ENCODE results near the gene INPP5D.
"Not testable (repeated sequence)": the region's sequence is repeated elsewhere in the genome, so short reads cannot be mapped to it uniquely, and the experiment has no call there.

The INPP5D gene

DNA sequence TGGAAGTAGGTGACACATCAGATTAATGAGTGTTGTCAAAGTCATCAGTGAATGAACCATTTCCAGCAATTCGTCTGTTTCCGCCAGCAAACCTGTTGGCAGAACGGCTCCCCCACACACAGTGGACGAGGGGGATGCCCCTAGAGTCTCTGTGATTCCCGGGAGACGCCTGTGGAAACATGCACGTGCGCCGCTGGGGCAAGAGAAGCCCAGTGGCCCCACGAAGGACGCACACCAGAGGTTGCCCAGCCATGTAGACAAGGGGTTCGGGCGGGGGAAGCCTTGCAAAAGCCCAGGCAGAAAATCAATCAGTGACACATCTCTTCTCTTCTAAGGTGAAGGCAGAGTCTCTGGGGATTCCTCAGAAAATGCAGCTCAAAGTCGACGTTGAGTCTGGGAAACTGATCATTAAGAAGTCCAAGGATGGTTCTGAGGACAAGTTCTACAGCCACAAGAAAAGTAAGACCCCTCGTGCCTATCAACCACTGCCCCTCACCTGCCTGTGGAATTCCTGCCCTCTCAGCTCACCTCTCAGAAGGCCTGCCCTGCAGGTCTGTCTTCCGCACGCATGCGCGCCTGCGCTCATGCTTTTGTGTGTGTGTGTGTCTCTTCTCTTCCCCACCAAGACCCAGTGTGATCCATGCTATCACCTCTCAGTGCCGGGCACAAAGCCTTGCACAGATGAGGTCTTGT is 87.1 kb downstream of the INPP5D start:
- no peak for DNase-seq

DNA sequence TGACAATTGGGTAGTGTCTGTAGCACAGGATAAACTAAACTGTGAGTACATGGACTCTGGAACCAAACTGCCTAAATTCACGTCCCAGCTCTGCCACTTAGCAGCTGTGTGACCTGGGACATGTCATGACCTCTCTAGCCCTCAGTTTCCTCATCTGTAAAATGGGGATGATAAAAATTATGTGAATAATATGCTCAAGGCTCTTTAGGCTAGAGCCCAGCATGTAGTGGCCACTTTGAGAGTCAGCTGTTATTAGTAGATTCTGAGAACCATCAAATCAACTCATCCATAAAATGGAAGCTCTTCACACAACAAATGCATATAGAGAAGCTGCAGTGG is 87.7 kb downstream of the INPP5D start:
- DNase-seq, result no peak

DNA sequence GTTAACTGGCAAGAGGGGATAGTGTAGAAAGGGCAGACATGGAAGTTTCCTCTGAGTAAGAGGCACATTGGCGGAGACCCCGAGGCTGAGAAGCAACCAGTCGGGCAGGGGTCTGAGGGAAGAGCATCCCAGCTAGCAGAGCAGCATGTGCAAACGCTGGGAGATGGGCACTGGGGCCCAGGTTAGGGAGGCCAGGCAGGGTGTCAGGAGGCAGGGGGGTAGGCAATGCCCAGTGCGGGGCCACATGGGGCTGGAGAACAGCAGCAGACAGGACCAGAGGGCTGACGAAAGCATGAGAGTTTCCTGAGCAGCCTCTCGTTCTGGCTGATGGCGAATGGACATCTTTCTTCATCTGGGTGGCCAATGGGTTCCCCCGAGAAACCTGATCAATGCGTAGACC is 88.2 kb downstream of the INPP5D start:
- no peak for DNase-seq

DNA sequence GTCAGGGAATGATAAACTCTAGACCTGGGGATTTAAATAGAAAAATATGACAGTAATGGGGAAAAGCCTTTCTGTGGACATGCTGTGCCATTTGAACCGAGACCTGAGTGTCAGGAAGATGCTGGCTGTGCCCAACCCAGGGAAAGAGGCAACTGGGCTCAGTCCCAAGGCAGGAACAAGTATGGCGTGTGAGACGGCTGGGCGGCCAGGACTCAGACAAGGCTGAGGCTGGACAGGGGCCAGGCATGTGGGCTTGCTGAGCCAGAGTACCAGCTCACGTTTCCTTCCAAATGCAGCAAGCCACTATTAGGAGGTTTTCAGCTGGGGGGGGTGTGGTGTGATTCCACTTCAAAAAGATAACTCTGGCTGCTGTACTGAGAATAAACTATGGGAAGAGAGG is 92.4 kb downstream of the INPP5D start:
- no peak for DNase-seq

DNA sequence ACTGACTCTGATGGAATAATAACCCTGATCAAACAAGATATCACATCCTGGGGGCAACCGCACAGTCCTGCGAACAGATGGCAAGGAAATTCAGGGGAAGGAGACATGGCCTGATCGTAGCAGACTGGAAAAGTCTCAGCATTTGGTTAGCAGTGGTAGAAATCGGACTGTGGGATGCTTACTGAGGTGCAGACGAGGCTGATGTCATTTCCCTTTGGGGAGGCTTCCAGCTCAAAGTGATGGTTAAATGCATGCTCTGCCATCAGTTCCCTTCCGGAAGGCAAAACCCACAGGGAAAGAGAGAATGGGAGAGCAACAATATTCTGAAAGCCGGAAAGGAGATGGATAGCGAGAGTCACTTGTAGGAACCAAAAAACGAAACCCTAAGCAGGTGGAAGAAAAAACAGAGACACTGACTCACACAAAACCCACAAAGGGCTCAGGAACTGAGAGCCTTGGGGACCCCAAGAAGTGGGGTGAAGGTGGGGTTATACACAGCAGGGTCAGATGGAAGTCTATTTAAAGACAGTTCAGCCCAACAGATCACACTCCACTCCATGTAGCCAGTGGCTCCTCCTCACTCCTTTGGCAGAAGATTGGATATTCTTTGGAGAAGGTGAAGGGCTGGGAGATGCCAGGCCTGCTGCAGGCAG is 93.1 kb downstream of the INPP5D start:
- DNase-seq, result no peak

DNA sequence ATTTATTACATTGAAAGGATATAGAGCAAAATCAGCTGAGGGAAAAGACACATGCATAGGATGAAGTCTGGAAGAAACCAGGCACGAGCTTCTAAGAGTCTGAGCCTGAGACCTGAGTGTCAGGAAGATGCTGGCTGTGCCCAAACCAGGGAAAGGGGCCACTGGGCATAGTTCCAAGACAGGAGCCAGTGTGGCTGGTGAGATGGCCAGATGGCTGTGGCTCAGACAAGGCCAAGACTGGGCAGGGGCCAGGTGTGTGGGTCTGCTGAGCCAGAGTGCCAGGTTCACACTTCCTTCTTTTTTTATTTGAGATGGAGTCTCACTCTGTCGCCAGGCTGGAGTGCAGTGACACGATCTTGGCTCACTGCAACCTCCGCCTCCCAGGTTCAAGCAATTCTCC is 95.9 kb downstream of the INPP5D start:
- DNase-seq, result no peak

DNA sequence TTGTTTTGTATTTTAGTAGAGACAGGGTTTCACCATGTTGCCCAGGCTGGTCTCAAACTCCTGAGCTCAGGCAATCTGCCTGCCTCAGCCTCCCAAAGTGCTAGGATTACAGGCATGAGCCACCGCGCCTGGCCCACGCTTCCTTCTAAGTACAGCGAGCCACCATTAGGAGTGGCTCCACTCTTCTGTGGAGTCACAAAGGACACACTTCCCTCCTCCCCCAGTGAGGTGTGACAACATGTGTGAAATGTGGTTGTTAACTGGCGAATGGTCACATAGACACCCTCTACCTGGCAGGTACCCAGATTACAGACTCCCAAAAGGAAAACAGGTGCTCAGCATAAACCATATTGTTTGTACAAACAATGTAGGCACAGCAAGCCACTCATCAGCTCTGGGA is 96.3 kb downstream of the INPP5D start:
- DNase-seq, result not testable (repeated sequence)

DNA sequence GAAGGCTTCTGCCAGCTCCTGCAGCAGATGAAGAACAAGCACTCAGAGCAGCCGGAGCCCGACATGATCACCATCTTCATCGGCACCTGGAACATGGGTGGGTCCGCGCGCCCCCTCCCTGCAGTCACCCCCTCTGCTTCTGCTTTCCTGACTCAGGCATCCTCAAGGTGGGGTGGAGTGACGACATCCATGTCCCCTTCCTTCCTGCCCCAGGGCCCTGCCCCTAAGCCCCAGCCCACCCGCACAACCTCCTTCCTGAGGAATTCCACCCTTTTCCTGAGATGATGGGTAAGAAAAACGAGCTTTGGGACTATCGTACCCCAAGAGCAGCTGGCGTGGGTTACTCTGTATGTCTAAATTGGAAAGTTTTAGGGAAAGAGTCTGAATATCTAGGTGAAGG is 101.6 kb downstream of the INPP5D start:
- no peak for DNase-seq

DNA sequence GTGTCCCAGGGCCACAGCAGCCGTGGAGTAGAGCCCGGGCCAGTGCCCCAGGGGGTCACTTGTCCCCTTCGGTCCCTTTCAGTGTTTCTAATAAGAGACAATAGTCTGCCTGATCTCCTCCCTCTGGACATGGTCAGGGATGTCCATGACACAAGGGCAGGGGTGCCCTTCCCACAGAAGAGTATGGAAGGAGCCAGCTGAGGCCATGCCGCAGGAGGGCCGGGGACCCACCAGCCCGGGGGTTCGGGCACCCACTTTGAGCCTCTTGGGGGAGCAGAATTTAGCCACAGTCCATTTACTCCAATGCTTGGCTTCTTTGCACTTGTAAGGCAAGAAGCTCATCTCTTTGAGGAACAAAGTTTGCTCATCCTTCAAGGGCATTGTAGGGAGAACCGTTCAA is 102.6 kb downstream of the INPP5D start:
- no peak for DNase-seq

DNA sequence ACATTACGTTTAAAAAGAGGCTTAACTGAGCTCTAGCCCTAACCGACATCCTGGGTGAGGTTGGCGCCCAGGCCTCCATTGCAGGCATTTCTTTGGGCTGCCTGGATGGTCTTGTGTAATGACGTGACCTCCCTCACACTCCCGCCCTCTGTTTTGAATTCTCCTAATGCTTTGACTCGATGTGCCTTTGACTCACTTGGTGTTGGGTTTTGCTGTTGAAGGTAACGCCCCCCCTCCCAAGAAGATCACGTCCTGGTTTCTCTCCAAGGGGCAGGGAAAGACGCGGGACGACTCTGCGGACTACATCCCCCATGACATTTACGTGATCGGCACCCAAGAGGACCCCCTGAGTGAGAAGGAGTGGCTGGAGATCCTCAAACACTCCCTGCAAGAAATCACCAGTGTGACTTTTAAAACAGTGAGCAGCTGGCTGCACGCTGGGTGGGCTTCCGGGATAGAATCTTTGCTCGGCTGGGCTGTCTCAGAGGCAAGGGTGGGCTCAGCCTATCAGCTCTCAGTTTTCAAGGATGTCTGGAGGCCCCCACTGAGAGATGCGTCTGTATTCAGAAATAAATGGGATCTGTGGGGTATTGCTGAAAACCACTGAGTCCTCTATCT is 103.5 kb downstream of the INPP5D start:
- no peak for DNase-seq

DNA sequence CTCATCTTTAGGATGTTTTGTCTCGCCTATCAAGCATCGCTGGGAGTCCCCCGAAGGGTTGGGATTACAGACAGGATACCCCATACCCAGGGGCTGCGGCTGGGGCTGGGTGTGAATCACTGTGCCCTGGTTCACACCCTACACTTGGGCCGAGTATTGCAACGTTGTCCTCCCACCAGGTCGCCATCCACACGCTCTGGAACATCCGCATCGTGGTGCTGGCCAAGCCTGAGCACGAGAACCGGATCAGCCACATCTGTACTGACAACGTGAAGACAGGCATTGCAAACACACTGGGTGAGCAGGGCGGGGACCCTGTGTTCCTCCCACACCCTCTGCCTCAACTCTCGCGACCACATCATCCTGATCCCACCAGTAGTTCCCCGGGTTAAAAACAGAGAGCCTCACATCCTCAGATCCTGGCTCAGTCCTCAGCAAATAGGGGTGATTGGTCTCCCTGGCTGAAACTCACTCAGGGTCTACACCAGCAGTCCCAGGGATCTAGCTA is 104.0 kb downstream of the INPP5D start:
- no peak for DNase-seq

DNA sequence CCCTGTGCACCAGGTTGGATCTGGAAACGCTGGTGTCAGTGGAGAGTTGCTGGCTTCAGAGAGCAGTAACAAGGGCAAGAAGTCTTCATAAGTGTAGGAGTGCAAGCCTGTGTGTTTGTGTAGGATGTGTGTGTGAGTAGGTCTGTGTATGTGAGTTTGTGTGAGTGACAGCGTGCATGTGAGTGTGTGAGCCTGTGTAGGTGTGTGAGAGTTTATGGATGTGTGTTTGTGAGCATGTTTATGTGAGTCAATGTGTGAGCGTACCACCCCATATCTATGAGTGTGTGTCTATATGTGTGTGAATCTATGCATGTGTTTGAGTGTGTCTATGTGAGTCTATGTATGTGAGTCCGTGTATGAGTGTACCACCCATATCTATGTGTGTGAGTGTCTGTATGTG is 104.8 kb downstream of the INPP5D start:
- DNase-seq, result no peak

DNA sequence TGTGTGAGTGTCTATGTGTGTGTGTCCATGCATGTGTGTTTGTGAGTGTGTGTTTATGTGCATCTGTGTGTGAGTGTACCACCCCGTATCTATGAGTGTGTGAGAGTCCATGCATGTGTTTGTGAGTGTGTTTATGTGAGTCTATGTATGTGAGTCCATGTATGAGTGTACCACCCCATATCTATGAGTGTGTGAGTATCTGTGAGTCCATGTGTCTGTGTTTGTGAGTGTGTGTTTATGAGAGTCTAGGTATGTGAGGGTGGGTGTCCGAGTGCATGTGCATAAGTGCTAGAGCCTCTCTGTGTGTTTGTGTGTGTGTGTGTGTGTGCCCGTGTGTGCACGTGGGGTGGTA is 105.4 kb downstream of the INPP5D start:
- no peak for DNase-seq

DNA sequence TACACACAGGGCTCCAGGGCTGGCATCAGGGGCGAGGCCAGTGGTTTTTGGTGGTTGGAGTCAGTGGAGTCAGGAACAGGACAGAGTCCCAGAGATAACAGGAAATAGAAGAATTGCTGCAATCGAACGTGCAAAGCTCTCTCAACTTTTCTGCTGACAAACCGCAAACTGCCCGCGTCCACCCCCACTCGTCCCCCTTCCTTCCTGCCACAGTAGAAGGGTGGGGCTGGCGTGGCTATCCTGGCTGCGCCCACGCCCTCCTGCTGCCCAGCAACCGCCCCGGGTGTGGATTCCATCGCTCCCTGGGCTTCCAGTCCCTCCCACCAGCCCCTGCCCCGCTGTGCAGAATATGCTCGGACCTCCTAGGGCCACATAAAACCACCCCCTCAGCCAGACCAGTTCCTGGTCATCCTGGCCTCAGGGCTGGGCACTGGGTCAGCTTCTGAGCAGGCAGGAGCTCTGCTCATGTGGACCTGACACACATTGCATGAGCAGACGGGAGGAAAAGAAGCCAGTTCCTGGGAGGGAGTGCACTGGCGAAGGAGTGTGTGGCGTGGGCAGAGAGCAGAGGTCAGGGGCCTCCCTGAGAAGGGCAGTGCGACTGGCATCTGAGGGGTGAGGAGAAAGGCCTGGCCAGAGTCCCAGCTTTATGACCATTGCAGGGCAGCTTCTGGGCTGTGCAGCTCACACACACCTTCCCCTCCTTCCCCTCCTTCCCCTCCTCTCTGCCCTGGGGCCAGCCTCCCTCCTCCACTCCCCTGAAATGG is 105.9 kb downstream of the INPP5D start:
- no peak for DNase-seq

DNA sequence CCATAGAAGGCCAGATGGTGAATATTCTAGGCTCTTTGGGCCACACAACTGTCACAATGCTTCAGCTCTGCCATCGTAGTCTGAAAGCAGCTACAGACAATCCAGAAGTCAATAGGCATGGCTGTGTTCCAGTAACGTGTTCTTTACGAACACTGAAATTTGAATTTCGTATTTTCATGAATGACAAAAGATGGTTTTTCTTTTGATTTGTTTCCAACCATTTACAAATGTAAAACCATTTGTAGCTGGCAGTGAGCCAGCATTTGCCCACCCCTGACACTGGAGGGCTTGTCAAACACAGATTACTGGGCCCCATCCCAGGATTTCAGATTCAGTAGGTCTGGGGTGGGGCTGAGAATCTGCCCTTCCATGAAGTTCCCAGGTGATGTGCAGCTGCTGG is 108.3 kb downstream of the INPP5D start:
- DNase-seq, result no peak

DNA sequence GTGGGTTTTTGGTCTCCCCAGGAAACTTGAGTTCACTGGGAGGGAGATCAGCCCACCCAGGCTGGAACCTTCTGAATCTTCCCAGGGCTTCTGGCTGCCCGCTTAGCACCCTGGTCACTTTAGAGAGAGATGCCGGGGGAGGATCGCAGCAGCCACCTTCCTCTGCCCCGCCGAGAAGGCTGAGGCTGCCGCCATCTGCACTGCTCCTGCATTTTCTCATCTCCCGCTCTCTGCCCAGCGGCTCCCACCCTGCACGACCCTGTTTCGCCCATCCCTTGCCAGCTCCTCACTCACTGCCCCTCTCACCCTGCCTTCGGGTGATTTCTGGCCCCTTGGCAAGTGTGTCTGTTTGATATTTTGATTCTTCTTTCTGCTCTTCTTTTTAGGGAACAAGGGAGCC is 108.8 kb downstream of the INPP5D start:
- DNase-seq, result no peak

DNA sequence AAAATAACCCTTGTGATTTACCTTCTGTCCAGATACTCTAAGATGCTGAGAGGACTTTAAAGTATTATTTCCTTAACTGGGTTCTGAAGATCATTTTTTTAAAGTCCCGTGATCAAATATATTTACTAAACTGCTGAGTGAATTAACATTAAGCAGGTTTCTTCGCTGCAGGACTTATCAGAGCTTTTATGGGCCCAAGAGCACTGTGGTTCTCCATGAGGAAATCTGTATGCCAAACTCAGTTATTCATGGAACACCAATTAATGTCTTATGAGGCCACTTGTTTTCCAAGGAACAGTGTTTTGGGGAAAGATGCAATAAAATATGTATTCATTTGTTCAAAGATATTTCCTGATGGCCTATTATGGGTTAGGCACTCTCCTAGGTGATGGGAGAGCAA is 111.2 kb downstream of the INPP5D start:
- no peak for DNase-seq

DNA sequence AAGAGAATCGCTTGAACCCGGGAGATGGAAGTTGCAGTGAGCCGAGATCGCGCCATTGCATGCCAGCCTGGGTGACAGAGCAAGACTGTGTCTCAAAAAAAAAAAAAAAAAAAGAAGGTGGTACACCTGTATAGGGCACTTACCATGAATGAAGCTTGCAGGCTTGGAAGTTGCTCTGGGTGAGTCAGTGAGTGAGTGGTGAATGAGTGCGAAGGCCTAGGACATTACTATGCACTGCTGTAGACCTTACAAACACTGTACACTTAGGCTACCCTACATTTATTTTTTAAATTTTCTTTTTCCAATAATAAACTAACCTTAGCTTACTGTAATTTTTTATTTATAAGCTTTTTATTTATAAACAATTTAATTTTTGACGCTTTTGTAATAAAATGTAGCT is 113.0 kb downstream of the INPP5D start:
- DNase-seq, result no peak

DNA sequence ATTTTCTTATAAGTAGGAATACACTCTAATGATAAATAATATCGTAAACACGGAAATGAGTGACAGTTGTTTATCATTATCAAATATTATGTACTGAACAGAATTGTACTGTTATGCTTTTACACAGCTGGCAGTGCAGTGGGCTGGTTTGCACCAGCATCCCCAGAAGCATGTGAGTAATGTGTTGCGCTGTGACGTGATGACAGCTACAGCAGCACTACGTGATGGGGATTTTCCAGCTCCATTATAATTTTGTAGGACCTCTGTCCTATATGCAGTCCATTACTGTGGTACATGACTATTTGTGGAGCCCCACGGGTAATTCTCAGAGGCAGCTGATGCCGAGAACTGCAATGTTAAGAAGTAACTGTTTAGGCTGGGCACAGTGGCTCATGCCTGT is 114.0 kb downstream of the INPP5D start:
- no peak for DNase-seq

DNA sequence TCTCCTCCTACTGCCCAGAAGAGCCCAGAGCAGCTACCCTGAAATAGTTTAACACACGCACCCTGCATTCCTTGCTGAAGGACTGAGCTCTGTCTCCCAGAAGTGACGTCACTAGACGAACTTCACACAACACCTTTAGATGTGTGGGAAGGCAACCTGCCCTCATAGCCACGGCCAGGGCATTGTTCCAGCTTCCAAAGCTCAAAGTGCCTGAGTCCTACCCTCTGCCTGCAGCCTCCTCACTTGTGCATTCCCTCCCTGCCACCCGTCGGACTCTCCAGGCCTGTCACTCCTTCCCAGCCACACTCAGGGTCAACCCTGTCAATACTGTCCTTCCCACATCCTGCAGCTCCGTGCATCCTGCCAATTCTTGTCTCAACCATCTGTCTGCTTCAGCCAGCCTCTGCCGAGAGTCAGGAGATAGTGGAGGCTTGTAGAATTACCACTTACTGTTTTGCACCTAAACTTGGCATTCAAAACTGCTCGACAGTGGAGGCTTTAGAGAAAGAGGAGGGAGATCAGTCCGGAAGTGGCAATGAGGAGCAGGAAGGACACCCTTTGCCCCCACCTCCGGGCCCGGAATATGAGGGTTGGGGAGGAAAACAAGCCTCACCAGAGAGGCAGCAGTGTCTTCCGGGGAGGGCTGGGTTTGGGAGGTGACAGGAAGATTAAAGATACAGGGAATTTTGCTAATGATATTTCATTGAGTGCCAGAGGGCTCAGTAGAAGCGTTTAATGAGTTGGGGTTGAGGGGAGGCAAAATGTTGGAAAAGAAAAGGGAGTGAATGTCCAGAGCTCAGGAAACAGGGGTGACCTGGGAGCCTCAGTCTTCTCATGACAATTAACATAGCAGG is 119.1 kb downstream of the INPP5D start:
- DNase-seq, result no peak

DNA sequence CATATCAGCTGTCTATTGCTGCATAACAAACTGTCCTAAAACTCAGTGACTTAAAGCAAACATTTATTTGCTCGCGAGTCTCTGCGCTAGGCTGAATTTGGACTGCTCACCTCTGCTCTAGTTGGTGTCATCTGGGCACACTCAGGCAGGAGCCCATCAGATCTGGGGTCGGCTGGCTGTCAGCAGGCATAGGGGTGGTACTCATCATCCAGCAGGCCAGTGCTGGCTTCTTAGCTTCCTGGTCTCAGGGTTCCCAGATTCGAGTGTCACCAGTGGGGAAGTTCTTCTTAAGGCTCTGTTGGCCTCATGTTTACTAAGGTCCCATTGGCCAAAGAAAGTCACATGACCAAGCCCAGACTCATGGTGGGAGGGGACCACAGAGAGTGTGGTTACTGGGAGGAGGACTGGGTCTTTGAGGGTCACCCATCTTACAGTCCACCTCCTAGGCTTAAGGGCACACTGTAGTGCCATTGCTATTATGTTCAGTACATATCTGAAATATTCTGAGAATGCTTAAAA is 119.8 kb downstream of the INPP5D start:
- no peak for DNase-seq

DNA sequence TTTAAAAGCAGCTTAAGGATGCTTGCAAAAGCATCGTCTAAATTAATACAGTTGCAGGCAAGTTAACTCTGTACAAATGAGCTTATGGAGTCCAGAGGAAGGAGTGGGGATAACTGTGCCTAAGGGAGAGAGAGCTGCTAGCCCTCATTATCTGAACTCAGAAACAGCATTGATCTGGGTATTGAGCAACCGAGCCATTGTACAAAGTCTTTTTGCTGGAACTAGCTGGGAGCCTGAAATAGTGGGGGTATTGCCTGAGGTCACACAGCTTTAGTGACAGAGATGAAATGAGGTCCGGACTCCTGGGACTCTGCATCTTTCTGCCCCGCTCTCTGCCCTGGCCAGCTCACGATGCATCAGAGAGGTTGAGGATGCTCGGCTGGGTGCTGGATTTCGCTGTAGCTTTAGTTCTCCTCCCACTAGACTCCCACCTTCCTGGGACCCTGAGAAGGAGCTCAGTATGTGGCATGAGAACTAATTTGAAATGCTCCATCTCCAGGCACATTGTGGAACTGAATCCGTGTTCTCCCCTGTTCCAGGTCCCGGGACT is 123.8 kb downstream of the INPP5D start:
- DNase-seq, result no peak
